Astrocyte of the hippocampus (primary cell): ENCODE measurements around the gene HOXA3.
A peak's percentile ranks its signal among the peaks of the same experiment; 100 is the strongest.

Experiments
- DNase-seq: peaks from one replicate; pipeline ENCODE4 v3.0.0; 2011; ENCODE audit warnings: low read depth, low spot score

Gene HOXA3

DNA sequence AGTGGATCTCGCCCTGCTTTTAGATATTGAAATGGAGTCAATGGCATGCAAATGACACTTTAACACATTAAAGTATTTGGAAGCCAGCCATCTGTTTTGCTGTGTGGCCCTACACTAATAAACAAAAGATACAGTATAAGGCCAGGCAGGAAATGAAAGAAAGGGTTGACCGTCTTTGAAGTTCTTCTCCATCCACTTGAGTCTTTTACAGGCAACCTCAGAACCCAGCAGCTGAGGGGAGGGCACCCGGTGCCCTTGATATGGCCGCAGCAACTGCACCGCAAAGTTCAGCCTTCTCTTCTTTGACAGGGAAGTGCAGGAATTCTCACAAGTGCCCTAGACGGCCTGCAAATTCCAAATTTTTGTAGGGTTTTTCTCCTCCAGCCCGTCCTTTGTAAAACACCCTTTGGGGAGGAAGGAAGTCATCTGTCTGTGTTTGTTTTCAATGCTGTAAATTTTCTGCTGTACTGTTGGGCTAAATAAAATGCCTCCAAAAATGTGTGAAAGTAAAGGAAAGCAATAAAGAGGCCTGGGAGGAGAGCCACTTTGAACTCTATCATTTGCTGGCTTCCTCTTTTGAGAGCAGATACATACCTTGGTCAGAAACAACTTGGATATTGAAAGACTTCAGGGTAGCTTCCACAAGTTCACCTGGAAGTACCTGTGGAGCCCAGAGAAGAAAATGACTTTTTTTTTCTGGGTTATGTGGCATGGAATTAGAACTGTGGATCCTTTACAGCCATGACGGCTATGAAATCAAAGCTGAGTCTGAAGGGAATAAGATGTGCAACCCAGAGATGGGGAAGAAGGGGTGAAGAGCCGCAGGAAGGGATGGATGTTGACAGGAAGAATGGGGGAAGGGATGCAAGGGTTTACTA is 60.2 kb downstream of the HOXA3 start:
- DNase-seq = no peak

GRCh38 chr7:27091105-27091504 is 61.3 kb downstream of the HOXA3 start:
- no peak for DNase-seq

DNA sequence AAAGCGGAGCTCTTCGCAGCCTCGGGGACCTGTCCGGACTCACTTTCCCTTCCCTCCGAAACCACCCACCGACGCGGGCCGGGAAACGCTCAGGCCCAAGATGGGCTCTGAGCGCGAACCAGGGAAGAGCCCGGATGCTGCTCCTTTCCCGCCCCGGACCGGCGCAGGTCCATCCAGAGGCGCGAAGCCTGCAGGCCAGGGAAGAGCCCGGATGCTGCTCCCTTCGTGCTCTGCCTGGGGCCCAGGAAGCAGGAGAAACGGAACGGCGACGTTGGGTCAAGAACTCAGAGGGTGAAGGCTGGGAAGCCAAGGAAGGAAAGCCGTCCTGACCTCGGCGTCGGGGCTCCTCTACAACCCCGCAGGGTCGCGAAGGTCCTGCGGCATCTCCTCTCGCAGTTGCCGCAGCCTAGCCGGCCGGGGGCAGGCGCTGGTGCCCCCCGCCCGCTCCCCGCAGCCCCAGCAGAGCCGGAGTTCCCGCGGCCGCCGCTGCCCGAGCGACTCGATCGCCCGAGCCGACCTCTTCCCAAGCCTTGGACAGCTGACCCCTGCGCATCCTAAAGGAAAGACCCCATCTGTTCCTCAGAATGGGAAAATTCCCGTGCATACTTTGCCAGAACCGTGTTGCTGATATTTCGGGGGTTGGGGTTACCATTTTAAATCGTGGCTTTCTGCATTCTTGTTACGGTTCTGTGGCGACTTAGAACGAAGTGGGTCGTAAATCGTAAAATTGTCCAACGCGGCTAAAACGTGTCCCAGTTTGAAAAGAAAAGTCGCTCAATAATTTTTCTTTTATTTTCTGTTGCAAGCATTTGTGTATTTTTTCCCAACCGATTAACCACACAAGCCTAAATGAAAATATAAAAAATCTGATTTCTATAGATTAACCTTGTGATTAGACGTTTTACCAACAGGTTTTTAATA is 64.1 kb downstream of the HOXA3 start:
- DNase-seq = no peak

GRCh38 chr7:27083646-27084045 is 68.7 kb downstream of the HOXA3 start:
- no peak for DNase-seq

DNA sequence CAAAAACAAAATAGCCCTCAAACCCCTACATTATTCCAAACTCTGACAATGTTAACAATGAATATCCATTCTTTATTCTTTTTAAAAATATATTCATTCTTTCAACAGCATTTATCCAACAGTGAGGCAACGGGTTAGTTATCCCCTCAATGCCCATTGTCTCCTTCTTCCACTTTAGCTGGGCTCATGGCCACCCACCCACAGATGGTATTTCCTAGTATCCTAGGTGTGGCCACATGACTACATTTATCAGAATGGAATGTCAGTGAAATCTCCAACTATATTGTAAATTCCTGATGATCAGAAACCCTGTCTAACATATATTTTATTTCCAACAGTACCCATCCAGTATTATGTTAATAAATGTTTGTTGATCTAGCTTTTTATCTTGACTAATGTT is 70.2 kb downstream of the HOXA3 start:
- no peak for DNase-seq

DNA sequence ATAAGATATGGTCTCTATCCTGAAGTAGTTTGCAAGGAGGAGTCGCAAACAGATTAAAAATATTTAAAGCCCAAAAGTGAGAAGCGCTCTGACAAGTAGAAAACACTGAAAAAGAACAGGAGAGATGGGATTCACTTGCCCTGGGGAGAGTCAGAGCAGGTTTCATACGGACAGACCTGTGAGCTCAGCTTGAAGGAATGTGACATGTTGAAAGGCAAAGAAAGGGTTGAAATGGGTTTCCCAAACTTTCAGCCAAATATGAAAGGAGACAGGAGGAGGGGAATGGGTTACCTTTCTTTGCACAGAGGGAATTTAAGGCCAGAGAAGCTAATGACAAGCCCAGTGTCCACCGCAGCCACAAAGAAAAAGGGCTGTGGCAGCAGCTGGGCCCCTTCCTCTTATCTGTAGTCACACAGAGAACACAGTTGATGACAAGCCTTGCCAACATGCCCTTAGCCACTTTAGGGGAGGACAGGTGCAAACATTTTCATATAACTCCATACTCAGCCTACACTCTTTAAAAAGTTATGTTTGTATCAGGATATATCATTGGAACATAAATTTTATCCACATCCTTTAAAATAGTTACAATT is 71.4 kb downstream of the HOXA3 start:
- no peak for DNase-seq

DNA sequence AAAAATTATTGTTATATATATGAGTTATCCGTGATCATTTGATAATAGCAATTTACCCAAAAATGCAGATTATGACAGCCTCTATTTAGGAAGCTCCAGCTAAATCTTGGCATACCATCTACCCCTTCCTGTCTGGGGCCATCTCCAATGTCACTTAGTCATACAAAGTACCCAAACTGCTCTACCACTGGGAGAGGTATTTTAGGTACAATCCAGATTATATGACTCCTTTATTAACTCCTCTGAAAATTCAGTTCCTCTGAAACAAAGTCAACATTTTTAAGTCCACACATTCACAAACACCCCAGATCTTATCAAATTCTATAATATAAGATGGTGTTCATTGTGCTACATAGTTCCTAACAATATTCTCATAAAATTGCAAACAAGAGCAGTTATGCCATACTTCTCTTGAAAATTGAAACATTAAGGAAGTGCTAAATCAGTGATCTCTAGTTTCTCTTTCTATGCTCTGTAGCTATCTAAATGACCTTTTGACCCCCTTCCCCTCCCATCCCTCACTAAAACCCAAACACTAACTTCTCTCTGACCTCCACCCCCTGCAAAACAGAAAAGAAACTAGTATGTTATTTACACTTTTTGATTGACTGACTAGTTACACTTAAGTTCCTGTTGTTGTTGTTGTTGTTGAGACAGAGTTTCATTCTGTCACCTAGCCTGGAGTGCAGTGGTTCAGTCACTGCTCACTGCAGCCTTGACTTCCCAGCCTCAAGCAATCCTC is 73.0 kb downstream of the HOXA3 start:
- no peak for DNase-seq

- DNase-seq = no peak
Observed at GRCh38 chr7:27078616-27079233, 73.7 kb downstream of the HOXA3 start.

GRCh38 chr7:27073076-27073475 is 79.3 kb downstream of the HOXA3 start:
- DNase-seq = no peak

GRCh38 chr7:27071622-27072390 is 80.6 kb downstream of the HOXA3 start:
- DNase-seq = no peak

GRCh38 chr7:27068259-27068658 is 84.1 kb downstream of the HOXA3 start:
- DNase-seq = no peak

GRCh38 chr7:27066148-27066547 is 86.2 kb downstream of the HOXA3 start:
- DNase-seq = peak; percentile 8

DNA sequence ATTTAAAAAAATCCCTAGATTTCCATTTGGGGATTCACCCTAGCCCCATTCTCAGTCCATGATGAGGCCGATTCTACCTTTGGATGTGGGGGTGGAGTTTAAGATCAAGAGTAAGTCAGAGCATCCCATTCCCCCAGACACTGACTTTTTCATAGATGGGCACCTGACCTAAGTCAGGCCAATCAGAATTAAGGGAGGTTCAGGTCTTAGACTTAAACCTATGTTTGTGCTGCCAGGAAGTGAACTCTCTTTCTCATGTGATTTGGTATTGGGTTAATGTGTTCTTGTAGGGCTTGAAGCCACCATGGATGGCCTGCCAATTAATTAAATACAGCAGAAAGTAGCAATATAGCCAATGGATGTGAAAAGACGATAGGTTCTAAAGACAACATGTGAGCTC is 86.7 kb downstream of the HOXA3 start:
- DNase-seq = no peak

DNA sequence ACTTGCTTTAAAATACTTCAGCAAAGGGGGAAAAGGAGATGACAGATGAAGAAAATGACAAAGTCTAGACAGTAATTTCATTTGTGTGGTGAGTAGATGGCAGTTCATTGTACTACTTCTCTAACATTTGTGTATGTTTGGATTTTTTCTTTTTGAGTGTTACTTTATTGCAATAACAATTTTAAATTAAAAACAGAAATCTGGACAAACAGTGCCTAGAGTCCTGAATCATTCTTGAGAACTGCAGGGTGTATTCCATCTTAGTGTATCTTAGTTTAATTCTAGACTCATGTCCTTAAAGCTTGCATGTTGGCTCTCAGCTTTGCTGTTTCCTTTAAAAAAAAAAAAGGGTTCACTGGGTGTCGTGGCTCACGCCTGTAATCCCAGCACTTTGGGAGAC is 87.7 kb downstream of the HOXA3 start:
- no peak for DNase-seq

- DNase-seq = no peak
Observed at GRCh38 chr7:27064159-27064558, 88.2 kb downstream of the HOXA3 start.

DNA sequence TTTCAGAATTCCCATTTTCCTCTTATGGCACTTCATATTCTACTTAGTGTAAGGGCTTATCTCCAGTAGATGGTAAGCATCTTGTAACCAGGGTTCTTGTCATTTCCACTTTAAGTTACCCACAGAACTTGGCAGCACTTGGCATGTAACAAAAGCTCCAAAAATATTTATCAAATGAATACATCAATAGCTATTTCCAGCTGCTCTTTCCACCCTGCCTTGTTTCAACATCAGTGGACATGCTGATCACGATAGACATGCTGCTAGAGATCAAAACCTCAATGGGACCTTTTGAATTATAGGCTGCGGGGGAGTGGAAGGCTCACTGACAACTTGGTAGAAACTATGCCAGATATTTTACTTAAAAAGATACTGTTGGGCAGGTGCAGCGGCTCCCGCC is 89.4 kb downstream of the HOXA3 start:
- no peak for DNase-seq
